ENCODE data around the gene PCSK1N.

The PCSK1N gene

GRCh38 chrX:48789366-48790220 lies 45.8 kb downstream of the PCSK1N start:
- H3K4me3 ChIP-seq (ENCODE audit: low read depth, low read length), result no peak overlapping the region
- WGBS (ENCODE audit: extremely low coverage, insufficient coverage, insufficient read length), result 100% methylated on average over 2 of the region's 7 CpGs
- no peak overlapping the region for H2BK120ac ChIP-seq (ENCODE audit: insufficient read depth, low read length, poor library complexity)
- no peak overlapping the region for H3K18ac ChIP-seq (ENCODE audit: low read length)
- H3K27me3 ChIP-seq (ENCODE audit: insufficient read depth, low read length), result no peaks in the 10 kb centered on the region
- H3K9me3 ChIP-seq (ENCODE audit: insufficient read depth, low read depth, low read length), result no peaks in the 10 kb centered on the region
- H2BK5ac ChIP-seq (ENCODE audit: low read depth, low read length, poor library complexity), result no peak overlapping the region
- H2BK12ac ChIP-seq (ENCODE audit: low read length), result no peak overlapping the region
- DNase-seq, result no peak
- H3K36me3 ChIP-seq (ENCODE audit: control insufficient read depth in 1 of 2, insufficient read depth in 2 of 2, low read length in 2 of 2), result no peaks in the 10 kb centered on the region
- H4K8ac ChIP-seq (ENCODE audit: low read depth, low read length), result no peak overlapping the region
- H3K4ac ChIP-seq (ENCODE audit: low read depth, low read length), result no peak overlapping the region
- no peak overlapping the region for H4K91ac ChIP-seq (ENCODE audit: low read depth, low read length)
- H3K9ac ChIP-seq (ENCODE audit: low read length), result no peak overlapping the region
- no peak overlapping the region for H4K12ac ChIP-seq (ENCODE audit: low read depth, low read length)
- H3K79me2 ChIP-seq (ENCODE audit: control insufficient read depth, insufficient read depth, low read length, poor library complexity), result peaks cover under 1% of the 10 kb centered on the region
- H3K27ac ChIP-seq (ENCODE audit: low read depth, low read length), result no peak overlapping the region
- H2AFZ ChIP-seq (ENCODE audit: insufficient read depth, low read length, poor library complexity), result no peak overlapping the region
- peaks cover 9% of the 10 kb centered on the region for H3K79me1 ChIP-seq (ENCODE audit: low read length)
- peaks cover 5 to 7% of the 10 kb centered on the region in 2 experiments for H3K4me1 ChIP-seq (ENCODE audit: control insufficient read depth in 1 of 2, insufficient read depth in 2 of 2, low read length in 2 of 2)
- H2AK5ac ChIP-seq (ENCODE audit: low read length), result no peak overlapping the region
- no peak overlapping the region for H3K23ac ChIP-seq (ENCODE audit: low read length)
- H3K14ac ChIP-seq (ENCODE audit: low read length), result no peak overlapping the region
- H3K4me2 ChIP-seq (ENCODE audit: low read length), result no peak overlapping the region

DNA sequence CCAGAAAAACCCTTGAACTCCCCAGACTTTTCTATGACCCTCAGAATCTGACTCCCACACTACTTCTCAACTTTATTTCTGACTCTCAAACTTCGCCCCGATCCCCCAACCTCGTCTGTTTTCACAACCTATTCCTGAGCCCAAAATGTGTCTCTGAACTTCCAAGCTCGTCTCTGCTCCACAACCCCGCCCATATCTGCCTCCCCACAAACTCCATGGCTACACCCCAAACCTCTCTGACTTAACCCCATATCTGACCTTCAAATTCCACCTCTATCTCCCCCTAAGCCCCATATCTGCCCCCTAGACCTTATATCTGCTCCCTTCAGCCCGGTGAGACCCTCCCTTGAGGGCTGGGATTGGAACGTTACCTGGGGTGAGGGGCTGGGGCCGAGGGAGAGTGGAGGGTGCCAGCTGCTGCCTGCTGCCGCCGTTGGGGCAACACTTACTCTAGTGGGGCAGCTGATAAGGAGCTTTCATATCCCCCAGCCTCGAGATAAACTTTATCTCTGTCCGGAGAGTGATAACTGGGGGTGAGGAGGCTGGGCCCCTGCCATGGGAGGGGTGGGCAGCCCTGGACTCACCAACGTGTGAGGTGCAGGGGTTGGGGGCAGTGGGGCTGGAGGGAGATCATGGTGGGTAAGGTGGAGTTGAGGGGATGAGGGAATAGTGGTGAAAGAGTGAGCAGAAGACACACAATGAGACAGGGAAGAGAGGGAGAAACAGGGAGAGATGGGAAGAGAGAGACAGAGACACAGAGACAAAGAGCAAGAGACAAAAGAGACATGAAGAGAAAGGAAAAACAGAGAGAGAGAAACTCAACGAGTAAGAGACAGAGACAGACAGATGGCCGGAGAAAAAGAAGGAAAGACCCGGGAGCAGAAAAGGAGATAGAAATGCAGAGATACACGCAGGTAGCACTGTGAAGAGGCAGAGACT lies 47.6 kb downstream of the PCSK1N start:
- 100% methylated on average over 3 of the region's 17 CpGs for WGBS (ENCODE audit: extremely low coverage, insufficient coverage, insufficient read length)
- H2BK5ac ChIP-seq (ENCODE audit: low read depth, low read length, poor library complexity), result no peak overlapping the region
- no peak overlapping the region for H3K18ac ChIP-seq (ENCODE audit: low read length)
- no peaks in the 10 kb centered on the region for H3K36me3 ChIP-seq (ENCODE audit: control insufficient read depth in 1 of 2, insufficient read depth in 2 of 2, low read length in 2 of 2)
- H2AK5ac ChIP-seq (ENCODE audit: low read length), result no peak overlapping the region
- H3K27ac ChIP-seq (ENCODE audit: low read depth, low read length), result no peak overlapping the region
- no peaks in the 10 kb centered on the region for H3K79me2 ChIP-seq (ENCODE audit: control insufficient read depth, insufficient read depth, low read length, poor library complexity)
- H3K4me3 ChIP-seq (ENCODE audit: low read depth, low read length), result no peak overlapping the region
- H3K9me3 ChIP-seq (ENCODE audit: insufficient read depth, low read depth, low read length), result no peaks in the 10 kb centered on the region
- no peak overlapping the region for H2BK120ac ChIP-seq (ENCODE audit: insufficient read depth, low read length, poor library complexity)
- DNase-seq, result no peak
- no peaks in the 10 kb centered on the region for H3K27me3 ChIP-seq (ENCODE audit: insufficient read depth, low read length)
- H3K79me1 ChIP-seq (ENCODE audit: low read length), result no peaks in the 10 kb centered on the region
- H3K9ac ChIP-seq (ENCODE audit: low read length), result no peak overlapping the region
- no peaks in the 10 kb centered on the region for H3K4me1 ChIP-seq (ENCODE audit: control insufficient read depth in 1 of 2, insufficient read depth in 2 of 2, low read length in 2 of 2)
- H3K4ac ChIP-seq (ENCODE audit: low read depth, low read length), result no peak overlapping the region
- no peak overlapping the region for H4K91ac ChIP-seq (ENCODE audit: low read depth, low read length)
- H4K8ac ChIP-seq (ENCODE audit: low read depth, low read length), result no peak overlapping the region
- no peak overlapping the region for H4K12ac ChIP-seq (ENCODE audit: low read depth, low read length)
- H3K23ac ChIP-seq (ENCODE audit: low read length), result no peak overlapping the region
- no peak overlapping the region for H2AFZ ChIP-seq (ENCODE audit: insufficient read depth, low read length, poor library complexity)
- H3K4me2 ChIP-seq (ENCODE audit: low read length), result no peak overlapping the region
- no peak overlapping the region for H3K14ac ChIP-seq (ENCODE audit: low read length)
- no peak overlapping the region for H2BK12ac ChIP-seq (ENCODE audit: low read length)

GRCh38 chrX:48786825-48787504 lies 48.4 kb downstream of the PCSK1N start:
- no peak overlapping the region for H3K23ac ChIP-seq (ENCODE audit: low read length)

GRCh38 chrX:48786341-48786800 lies 49.0 kb downstream of the PCSK1N start, which contains the start of gene GATA1:
Gene GATA1, plus strand, starts transcription at chrX:48786590. Its CDS starts 4,520 bp downstream, at chrX:48791110.
- Histone ChIP-seq H2AFZ (ENCODE audit: insufficient read depth, low read length, poor library complexity) (no peak within 1 kb of the TSS), H3K79me1 (ENCODE audit: low read length) (no peaks in the 10 kb centered on the region), H3K36me3 (ENCODE audit: control insufficient read depth in 1 of 2, insufficient read depth in 2 of 2, low read length in 2 of 2) (no peaks in the 10 kb centered on the region), H3K4ac (ENCODE audit: low read depth, low read length) (no peak within 1 kb of the TSS), H3K27ac (ENCODE audit: low read depth, low read length) (no peak within 1 kb of the TSS), H3K27me3 (ENCODE audit: insufficient read depth, low read length) (no peaks in the 10 kb centered on the region), H2BK5ac (ENCODE audit: low read depth, low read length, poor library complexity) (no peak within 1 kb of the TSS), H4K8ac (ENCODE audit: low read depth, low read length) (no peak within 1 kb of the TSS), H3K14ac (ENCODE audit: low read length) (no peak within 1 kb of the TSS), H3K4me1 (ENCODE audit: control insufficient read depth in 1 of 2, insufficient read depth in 2 of 2, low read length in 2 of 2) (no peaks in the 10 kb centered on the region), H3K4me2 (ENCODE audit: low read length) (no peak within 1 kb of the TSS), H2AK5ac (ENCODE audit: low read length) (no peak within 1 kb of the TSS), H3K23ac (ENCODE audit: low read length) (no peak within 1 kb of the TSS), H4K91ac (ENCODE audit: low read depth, low read length) (no peak within 1 kb of the TSS), H3K79me2 (ENCODE audit: control insufficient read depth, insufficient read depth, low read length, poor library complexity) (no peaks in the 10 kb centered on the region), H3K9ac (ENCODE audit: low read length) (no peak within 1 kb of the TSS), H3K9me3 (ENCODE audit: insufficient read depth, low read depth, low read length) (no peaks in the 10 kb centered on the region), H2BK12ac (ENCODE audit: low read length) (no peak within 1 kb of the TSS), H4K12ac (ENCODE audit: low read depth, low read length) (no peak within 1 kb of the TSS), H3K4me3 (ENCODE audit: low read depth, low read length) (no peak within 1 kb of the TSS), H2BK120ac (ENCODE audit: insufficient read depth, low read length, poor library complexity) (no peak within 1 kb of the TSS), H3K18ac (ENCODE audit: low read length) (no peak within 1 kb of the TSS)
- WGBS (ENCODE audit: extremely low coverage, insufficient coverage, insufficient read length), result no CpG with 5 or more reads among the region's 7 CpGs
- DNase-seq, result no peak

More at GRCh38 chrX:48786825-48787504, 48.4 kb downstream of the PCSK1N start:
- H2BK5ac ChIP-seq (ENCODE audit: low read depth, low read length, poor library complexity), result no peak overlapping the region
- no peak overlapping the region for H3K4ac ChIP-seq (ENCODE audit: low read depth, low read length)
- H2BK12ac ChIP-seq (ENCODE audit: low read length), result no peak overlapping the region
- H3K9me3 ChIP-seq (ENCODE audit: insufficient read depth, low read depth, low read length), result no peaks in the 10 kb centered on the region
- H2AFZ ChIP-seq (ENCODE audit: insufficient read depth, low read length, poor library complexity), result no peak overlapping the region
- no peak overlapping the region for H3K4me3 ChIP-seq (ENCODE audit: low read depth, low read length)
- no peak overlapping the region for H3K18ac ChIP-seq (ENCODE audit: low read length)
- H3K14ac ChIP-seq (ENCODE audit: low read length), result no peak overlapping the region
- no peaks in the 10 kb centered on the region for H3K4me1 ChIP-seq (ENCODE audit: control insufficient read depth in 1 of 2, insufficient read depth in 2 of 2, low read length in 2 of 2)
- no peak overlapping the region for H2AK5ac ChIP-seq (ENCODE audit: low read length)
- H3K4me2 ChIP-seq (ENCODE audit: low read length), result no peak overlapping the region
- H4K91ac ChIP-seq (ENCODE audit: low read depth, low read length), result no peak overlapping the region
- no peaks in the 10 kb centered on the region for H3K79me2 ChIP-seq (ENCODE audit: control insufficient read depth, insufficient read depth, low read length, poor library complexity)
- H3K9ac ChIP-seq (ENCODE audit: low read length), result no peak overlapping the region
- no peak overlapping the region for H4K12ac ChIP-seq (ENCODE audit: low read depth, low read length)
- WGBS (ENCODE audit: extremely low coverage, insufficient coverage, insufficient read length), result 100% methylated on average over 1 of the region's 6 CpGs
- no peak overlapping the region for H2BK120ac ChIP-seq (ENCODE audit: insufficient read depth, low read length, poor library complexity)
- H3K36me3 ChIP-seq (ENCODE audit: control insufficient read depth in 1 of 2, insufficient read depth in 2 of 2, low read length in 2 of 2), result no peaks in the 10 kb centered on the region
- H3K27me3 ChIP-seq (ENCODE audit: insufficient read depth, low read length), result no peaks in the 10 kb centered on the region
- no peaks in the 10 kb centered on the region for H3K79me1 ChIP-seq (ENCODE audit: low read length)
- no peak for DNase-seq
- H3K27ac ChIP-seq (ENCODE audit: low read depth, low read length), result no peak overlapping the region
- H4K8ac ChIP-seq (ENCODE audit: low read depth, low read length), result no peak overlapping the region
